AG09309 (cell line): Measurements from ENCODE around the gene ARCN1.
A peak's percentile ranks its signal among the peaks of the same experiment; 100 is the strongest.

Experiments used
- DNase-seq: peaks from one replicate; pipeline ENCODE4 v3.0.0-alpha.2; 2010; ENCODE audit warnings: low read depth
- H3K4me3 ChIP-seq: 2 replicates; pipeline ENCODE4 v1.5.1; 2011; ENCODE audit warnings: mild to moderate bottlenecking, low read depth, low read length, moderate library complexity; ENCODE audit not compliant: control insufficient read depth
- CTCF ChIP-seq: IDR thresholded peaks from 2 replicates; pipeline ENCODE4 v1.5.1; 2011; ENCODE audit warnings: mild to moderate bottlenecking, low read depth, low read length, inconsistent platforms; ENCODE audit not compliant: insufficient read depth, control insufficient read depth; ENCODE audit errors: missing control alignments

ARCN1 gene

GRCh38 chr11:118640332-118641154, 68.3 kb downstream of the ARCN1 start:
- TF ChIP-seq CTCF = peak; percentile 16
- no peak for DNase-seq

GRCh38 chr11:118641397-118642019, 69.3 kb downstream of the ARCN1 start:
- DNase-seq = no peak
- no peak for TF ChIP-seq CTCF

More at GRCh38 chr11:118640332-118641154, 68.3 kb downstream of the ARCN1 start:
- no peak overlapping the region for H3K4me3 ChIP-seq

GRCh38 chr11:118643142-118643994, 71.2 kb downstream of the ARCN1 start:
- no peak for DNase-seq
- no peak overlapping the region for H3K4me3 ChIP-seq
- no peak for TF ChIP-seq CTCF

More at GRCh38 chr11:118641397-118642019, 69.3 kb downstream of the ARCN1 start:
- H3K4me3 ChIP-seq = no peak overlapping the region

GRCh38 chr11:118643995-118644345, 71.8 kb downstream of the ARCN1 start:
- DNase-seq = no peak
- TF ChIP-seq CTCF = no peak
- no peak overlapping the region for H3K4me3 ChIP-seq

- no peak overlapping the region for H3K4me3 ChIP-seq
- TF ChIP-seq CTCF = no peak
- no peak for DNase-seq
Observed at GRCh38 chr11:118644496-118644895, 72.3 kb downstream of the ARCN1 start.

- no peak overlapping the region for H3K4me3 ChIP-seq
- DNase-seq = no peak
- TF ChIP-seq CTCF = no peak
Observed at GRCh38 chr11:118645066-118645715, 73.0 kb downstream of the ARCN1 start.
